Osteocyte (in vitro differentiated cells): ENCODE results near the gene ZNRF3. TPM values are rescaled to one million over a fixed set of nuclear protein-coding genes. Genes with fewer than 3 reads are reported as not detected.

ENCODE experiments used
- DNase-seq: peaks from one replicate; pipeline ENCODE4 v3.0.0; 2021; ENCODE audit warnings: mixed read lengths; ENCODE audit not compliant: unreplicated experiment; ENCODE audit errors: extremely low spot score
- H3K27ac Mint-ChIP-seq: one replicate; pipeline ENCODE4 v1.8.0; 2021; ENCODE audit warnings: mild to moderate bottlenecking, mixed read lengths; ENCODE audit not compliant: unreplicated experiment
- H3K27me3 Mint-ChIP-seq: one replicate; pipeline ENCODE4 v1.8.0; 2021; ENCODE audit warnings: mixed read lengths; ENCODE audit not compliant: unreplicated experiment
- H3K36me3 Mint-ChIP-seq: one replicate; pipeline ENCODE4 v1.8.0; 2021; ENCODE audit warnings: mixed read lengths; ENCODE audit not compliant: unreplicated experiment
- H3K4me1 Mint-ChIP-seq: one replicate; pipeline ENCODE4 v1.8.0; 2021; ENCODE audit warnings: mixed read lengths; ENCODE audit not compliant: unreplicated experiment
- H3K4me3 Mint-ChIP-seq: one replicate; pipeline ENCODE4 v1.8.0; 2021; ENCODE audit warnings: mild to moderate bottlenecking, moderate library complexity, mixed read lengths; ENCODE audit not compliant: unreplicated experiment
- H3K9me3 Mint-ChIP-seq: one replicate; pipeline ENCODE4 v1.8.0; 2021; ENCODE audit warnings: mixed read lengths; ENCODE audit not compliant: unreplicated experiment
- total RNA-seq: library from RNA; stranded (reverse); gene quantifications from 2 replicates; pipeline ENCODE4 v1.2.1, GENCODE V29; 2021
- TF ChIP-seq, protein P1 (sequence below): fragments of 200-600 bp; sonication (generic); IDR thresholded peaks from 2 replicates; pipeline ENCODE4 v1.5.0; 2021; ENCODE audit warnings: antibody characterized with exemption, mild to moderate bottlenecking, moderate library complexity

Gene ZNRF3
- total RNA-seq, 1 donor from 2014 or later, result 6.4 TPM

- no peak overlapping the region for H3K4me3 Mint-ChIP-seq
- H3K4me1 Mint-ChIP-seq, result no peaks in the 10 kb centered on the region
Measured at GRCh38 chr22:28936200-28936599, 52.8 kb downstream of the ZNRF3 start.

GRCh38 chr22:28937206-28938025, 54.0 kb downstream of the ZNRF3 start:
- TF ChIP-seq, protein P1, sequence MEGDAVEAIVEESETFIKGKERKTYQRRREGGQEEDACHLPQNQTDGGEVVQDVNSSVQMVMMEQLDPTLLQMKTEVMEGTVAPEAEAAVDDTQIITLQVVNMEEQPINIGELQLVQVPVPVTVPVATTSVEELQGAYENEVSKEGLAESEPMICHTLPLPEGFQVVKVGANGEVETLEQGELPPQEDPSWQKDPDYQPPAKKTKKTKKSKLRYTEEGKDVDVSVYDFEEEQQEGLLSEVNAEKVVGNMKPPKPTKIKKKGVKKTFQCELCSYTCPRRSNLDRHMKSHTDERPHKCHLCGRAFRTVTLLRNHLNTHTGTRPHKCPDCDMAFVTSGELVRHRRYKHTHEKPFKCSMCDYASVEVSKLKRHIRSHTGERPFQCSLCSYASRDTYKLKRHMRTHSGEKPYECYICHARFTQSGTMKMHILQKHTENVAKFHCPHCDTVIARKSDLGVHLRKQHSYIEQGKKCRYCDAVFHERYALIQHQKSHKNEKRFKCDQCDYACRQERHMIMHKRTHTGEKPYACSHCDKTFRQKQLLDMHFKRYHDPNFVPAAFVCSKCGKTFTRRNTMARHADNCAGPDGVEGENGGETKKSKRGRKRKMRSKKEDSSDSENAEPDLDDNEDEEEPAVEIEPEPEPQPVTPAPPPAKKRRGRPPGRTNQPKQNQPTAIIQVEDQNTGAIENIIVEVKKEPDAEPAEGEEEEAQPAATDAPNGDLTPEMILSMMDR, result no peak
- no peak overlapping the region for H3K27ac Mint-ChIP-seq
- H3K4me3 Mint-ChIP-seq, result no peak overlapping the region
- no peak for DNase-seq
- no peaks in the 10 kb centered on the region for H3K36me3 Mint-ChIP-seq
- no peaks in the 10 kb centered on the region for H3K27me3 Mint-ChIP-seq
- no peaks in the 10 kb centered on the region for H3K4me1 Mint-ChIP-seq
- no peaks in the 10 kb centered on the region for H3K9me3 Mint-ChIP-seq

More at GRCh38 chr22:28936200-28936599, 52.8 kb downstream of the ZNRF3 start:
- Mint-ChIP-seq H3K9me3 (no peaks in the 10 kb centered on the region), H3K36me3 (no peaks in the 10 kb centered on the region), H3K27ac (no peak overlapping the region), H3K27me3 (no peaks in the 10 kb centered on the region)
- no peak for DNase-seq
- TF ChIP-seq, protein P1, result no peak

DNA sequence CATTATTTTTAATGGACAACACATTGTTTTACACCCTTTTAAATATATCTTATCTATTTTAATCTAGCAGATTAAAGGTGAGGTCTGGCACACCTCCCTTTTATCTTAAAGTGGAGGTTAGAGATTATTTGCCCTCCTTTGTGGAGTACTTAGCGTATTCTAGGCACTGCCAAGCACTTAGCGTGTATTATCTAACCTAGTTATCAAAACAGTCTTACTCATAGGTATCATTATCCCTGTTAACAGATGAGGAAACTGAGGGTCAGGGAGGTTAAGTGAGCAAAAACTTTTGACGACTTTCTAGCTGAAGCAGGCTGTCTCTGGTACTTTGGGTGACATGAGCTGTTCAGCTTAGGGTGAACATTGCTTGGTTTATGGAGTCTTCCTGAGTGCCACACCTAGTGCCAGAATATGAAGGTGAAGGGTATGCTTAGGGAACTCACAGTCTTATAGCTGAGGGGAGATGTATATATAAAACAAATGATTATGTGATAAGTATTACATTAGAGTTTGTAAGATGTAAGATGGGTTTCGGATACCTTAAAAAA, 55.0 kb downstream of the ZNRF3 start:
- TF ChIP-seq, protein P1, result no peak
- Mint-ChIP-seq H3K9me3 (no peaks in the 10 kb centered on the region), H3K4me1 (no peaks in the 10 kb centered on the region), H3K36me3 (no peaks in the 10 kb centered on the region), H3K27me3 (no peaks in the 10 kb centered on the region), H3K4me3 (no peak overlapping the region), H3K27ac (no peak overlapping the region)
- no peak for DNase-seq

- TF ChIP-seq, protein P1, result no peak
- H3K27me3 Mint-ChIP-seq, result no peaks in the 10 kb centered on the region
- DNase-seq, result no peak
- no peak overlapping the region for H3K27ac Mint-ChIP-seq
- H3K4me1 Mint-ChIP-seq, result no peaks in the 10 kb centered on the region
- no peak overlapping the region for H3K4me3 Mint-ChIP-seq
- no peaks in the 10 kb centered on the region for H3K36me3 Mint-ChIP-seq
- no peaks in the 10 kb centered on the region for H3K9me3 Mint-ChIP-seq
Measured at GRCh38 chr22:28939394-28939793, 56.0 kb downstream of the ZNRF3 start.

DNA sequence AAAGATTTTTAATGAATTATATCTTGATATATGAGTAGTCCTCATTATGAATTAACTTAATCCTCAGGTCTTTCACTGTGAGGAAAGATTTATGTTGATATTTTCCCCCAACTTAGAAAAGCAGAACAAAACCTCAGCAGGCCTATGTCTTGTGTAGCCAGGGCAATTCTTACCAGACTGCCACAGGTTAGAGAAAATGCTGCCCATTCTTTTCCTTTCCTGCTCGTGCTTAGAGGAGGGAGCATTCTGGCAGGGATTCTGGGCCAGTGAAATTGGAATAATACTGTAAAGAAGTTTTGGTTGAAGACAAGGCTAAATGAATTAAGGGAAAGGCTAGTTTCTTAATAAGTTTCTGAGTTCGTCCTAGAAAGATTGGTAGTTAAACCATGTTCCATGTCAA, 56.6 kb downstream of the ZNRF3 start:
- no peak for DNase-seq
- Mint-ChIP-seq H3K4me3 (no peak overlapping the region), H3K27ac (no peak overlapping the region), H3K9me3 (no peaks in the 10 kb centered on the region), H3K4me1 (no peaks in the 10 kb centered on the region), H3K36me3 (no peaks in the 10 kb centered on the region), H3K27me3 (no peaks in the 10 kb centered on the region)
- TF ChIP-seq, protein P1, result no peak
